Adrenal gland (tissue), 5 donors: ENCODE results near the gene ALPK3.

Experiments
- POLR2A ChIP-seq, 2 donors: fragments of 450-650 bp; IDR thresholded peaks; one replicate each; pipeline ENCODE4 v1.6.1; 2017; ENCODE audit warnings: antibody characterized with exemption in 2 of 2, mild to moderate bottlenecking in 2 of 2, moderate library complexity in 1 of 2
- TF ChIP-seq, protein P1 (sequence below), 6 experiments: fragments of 450-650 bp in 4 of 6; fragments of 200-600 bp in 2 of 6; sonication (generic) in 1 of 6; IDR thresholded peaks; 1 replicate in 5 of 6; 2 replicates in 1 of 6; pipeline versions ENCODE4 v1.5.1 to v1.8.0; 2016 to 2021; ENCODE audit warnings: antibody characterized with exemption in 6 of 6, mild to moderate bottlenecking in 2 of 6, moderate library complexity in 1 of 6
- donor health status: DM: no; HTN: no; CAD: no.

DNA sequence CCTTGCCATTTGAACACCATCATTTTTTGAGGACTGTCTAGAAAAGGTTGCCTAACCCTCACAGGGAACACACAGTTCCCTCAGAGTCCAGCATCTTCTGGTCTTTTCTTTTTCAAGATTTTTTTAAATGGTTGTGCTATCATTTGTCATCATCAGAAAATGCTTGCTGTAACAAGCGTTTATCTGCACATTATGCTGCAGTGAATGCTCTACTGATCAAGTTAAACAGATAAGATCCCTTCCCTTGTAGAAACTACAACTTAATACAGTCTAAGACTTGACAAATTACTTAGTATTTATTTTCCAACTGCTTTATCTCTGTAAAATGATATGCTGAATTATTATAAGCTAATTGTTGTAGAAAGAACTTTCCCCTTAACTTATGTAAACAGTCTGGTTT lies 11.9 kb upstream of the ALPK3 start:
- TF ChIP-seq, protein P1, sequence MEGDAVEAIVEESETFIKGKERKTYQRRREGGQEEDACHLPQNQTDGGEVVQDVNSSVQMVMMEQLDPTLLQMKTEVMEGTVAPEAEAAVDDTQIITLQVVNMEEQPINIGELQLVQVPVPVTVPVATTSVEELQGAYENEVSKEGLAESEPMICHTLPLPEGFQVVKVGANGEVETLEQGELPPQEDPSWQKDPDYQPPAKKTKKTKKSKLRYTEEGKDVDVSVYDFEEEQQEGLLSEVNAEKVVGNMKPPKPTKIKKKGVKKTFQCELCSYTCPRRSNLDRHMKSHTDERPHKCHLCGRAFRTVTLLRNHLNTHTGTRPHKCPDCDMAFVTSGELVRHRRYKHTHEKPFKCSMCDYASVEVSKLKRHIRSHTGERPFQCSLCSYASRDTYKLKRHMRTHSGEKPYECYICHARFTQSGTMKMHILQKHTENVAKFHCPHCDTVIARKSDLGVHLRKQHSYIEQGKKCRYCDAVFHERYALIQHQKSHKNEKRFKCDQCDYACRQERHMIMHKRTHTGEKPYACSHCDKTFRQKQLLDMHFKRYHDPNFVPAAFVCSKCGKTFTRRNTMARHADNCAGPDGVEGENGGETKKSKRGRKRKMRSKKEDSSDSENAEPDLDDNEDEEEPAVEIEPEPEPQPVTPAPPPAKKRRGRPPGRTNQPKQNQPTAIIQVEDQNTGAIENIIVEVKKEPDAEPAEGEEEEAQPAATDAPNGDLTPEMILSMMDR (IDR thresholded peaks at IDR 0.05), result no peak
- TF ChIP-seq POLR2A (IDR thresholded peaks at IDR 0.05), result no peak
